Kidney (tissue), 14 donors: ENCODE results near the gene CYSTM1. TPM values are rescaled to one million over a fixed set of nuclear protein-coding genes. Genes with fewer than 3 reads are reported as not detected.

Experiments used
- DNase-seq, 5 donors: peaks; one replicate each; pipeline ENCODE4 v3.0.0-alpha.2; 2013 to 2020
- FAIRE-seq: peaks from 2 replicates; lab custom pipeline; 2012; peaks lifted over from hg19 to GRCh38; lab: Jason Lieb, UNC
- H3K27ac ChIP-seq, 2 donors: one replicate each; pipeline ENCODE4 v1.7.0; 2013; ENCODE audit warnings: low read depth in 2 of 2, low read length in 2 of 2, inconsistent platforms in 1 of 2
- H3K27me3 ChIP-seq: one replicate; pipeline ENCODE4 v1.7.1; 2013; ENCODE audit warnings: low read length, inconsistent platforms; ENCODE audit not compliant: control insufficient read depth, insufficient read depth
- H3K36me3 ChIP-seq, 3 donors: one replicate each; pipeline versions ENCODE4 v1.7.0 to v1.7.1; 2013; ENCODE audit warnings: low read length in 3 of 3, control low read depth in 1 of 3, inconsistent platforms in 1 of 3; ENCODE audit not compliant: insufficient read depth in 3 of 3, control insufficient read depth in 2 of 3
- H3K4me1 ChIP-seq, 3 donors: one replicate each; pipeline versions ENCODE4 v1.7.0 to v1.7.1; 2013; ENCODE audit warnings: low read length in 3 of 3, inconsistent platforms in 1 of 3, low read depth in 1 of 3; ENCODE audit not compliant: control insufficient read depth in 2 of 3, insufficient read depth in 2 of 3
- H3K4me3 ChIP-seq, 3 donors: one replicate each; pipeline versions ENCODE4 v1.7.0 to v1.8.1; 2013; ENCODE audit warnings: low read length in 3 of 3, control low read depth in 1 of 3, inconsistent platforms in 1 of 3
- H3K9ac ChIP-seq, 3 donors: one replicate each; pipeline versions ENCODE4 v1.7.0 to v1.7.1; 2013; ENCODE audit warnings: low read length in 3 of 3, control low read depth in 1 of 3, inconsistent platforms in 1 of 3
- H3K9me3 ChIP-seq, 3 donors: one replicate each; pipeline versions ENCODE4 v1.7.0 to v1.7.1; 2013; ENCODE audit warnings: low read length in 3 of 3, control low read depth in 1 of 3, inconsistent platforms in 1 of 3; ENCODE audit not compliant: control insufficient read depth in 2 of 3, insufficient read depth in 1 of 3
- intact Hi-C: fragments of 100-400 bp; cut with DNase I; formaldehyde crosslinking; loops from one replicate; pipeline ENCODE4 v1.11.1; 2022
- polyA plus RNA-seq: library from polyadenylated mRNA; stranded (reverse); fragments of 350-450 nt; fragmentation: Illumina TruSeq; extraction: RNeasy Lipid Tissue Mini Kit (QIAGEN cat#74804); gene quantifications from one replicate; pipeline ENCODE4 v1.2.3, GENCODE V29; 2014; ENCODE audit warnings: low read depth, low replicate concordance; ENCODE audit not compliant: insufficient read depth
- total RNA-seq: library from RNA; stranded (reverse); fragmentation: NEBNext Ultra II Directional; extraction: Animal tissue kit (Norgen Biotek cat#: 25700); gene quantifications from one replicate; pipeline ENCODE4 v1.2.1, GENCODE V29; 2021
- TF ChIP-seq, protein P1 (sequence below): IDR thresholded peaks from 3 replicates; pipeline ENCODE4 v1.5.1; 2012; ENCODE audit warnings: mild to moderate bottlenecking, moderate library complexity, borderline replicate concordance; ENCODE audit not compliant: insufficient read depth; ENCODE audit errors: extremely low read depth
- donor health status: control.
- donor health status: control.
- donor health status: control.
- donor health status: control.
- donor health status: control.
- donor health status: DM: yes; HTN: yes; CAD: no.
- donor health status: Normal renal cell carcinoma (clear cell type).

Gene CYSTM1
- total and polyA plus RNA-seq, 2 donors from 2014 or later, result 157 to 485 TPM

DNA sequence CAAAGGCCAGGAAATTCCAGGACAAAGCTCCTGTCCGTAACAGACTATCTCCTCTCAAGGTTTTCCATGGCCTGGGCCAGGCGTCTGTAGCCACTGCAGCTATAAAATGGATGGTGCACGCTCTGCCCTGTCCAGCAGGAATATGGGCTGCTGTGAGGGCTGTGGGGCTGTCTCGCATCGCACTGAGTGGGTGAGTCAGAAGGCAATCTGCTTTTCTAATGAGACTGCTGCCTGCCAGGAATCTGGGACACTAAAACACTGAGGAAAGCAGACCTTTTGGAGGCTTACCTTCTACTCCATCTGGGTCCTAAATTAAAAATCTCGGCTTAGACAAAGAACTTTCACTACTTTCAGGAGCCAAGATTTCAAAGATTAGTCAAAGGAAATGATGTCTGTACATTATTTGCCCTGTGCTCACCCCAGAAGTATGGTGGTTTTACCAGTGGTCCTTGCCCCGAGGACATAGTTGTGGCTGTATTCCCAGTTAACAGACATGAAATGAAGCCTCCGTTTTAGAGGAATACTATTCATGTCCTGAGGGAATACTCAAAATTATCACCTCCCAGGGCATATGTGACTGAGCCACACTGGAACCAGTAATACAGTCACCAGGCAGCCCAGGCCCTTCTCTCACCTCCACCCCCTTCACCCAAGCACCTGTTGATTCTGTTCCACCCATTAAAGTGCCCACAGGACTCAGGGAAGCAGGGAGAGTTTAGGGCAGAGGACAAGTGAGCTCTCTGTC is 71.6 kb downstream of the CYSTM1 start:
- H3K27ac ChIP-seq, result peak overlapping the region in 1 of 2 donors; percentile 47
- no peaks in the 10 kb centered on the region for H3K27me3 ChIP-seq
- no peak overlapping the region for H3K9ac ChIP-seq
- FAIRE-seq (no peak), DNase-seq (peak in 1 of 5 donors; percentile 81)
- H3K4me3 ChIP-seq, result no peak overlapping the region
- H3K36me3 ChIP-seq, result peaks cover 2 to 18% (median 5%) of the 10 kb centered on the region in 3 donors
- peaks cover 0 to 23% (median 18%) of the 10 kb centered on the region in 3 donors for H3K4me1 ChIP-seq
- no peaks in the 10 kb centered on the region for H3K9me3 ChIP-seq
- TF ChIP-seq, protein P1, sequence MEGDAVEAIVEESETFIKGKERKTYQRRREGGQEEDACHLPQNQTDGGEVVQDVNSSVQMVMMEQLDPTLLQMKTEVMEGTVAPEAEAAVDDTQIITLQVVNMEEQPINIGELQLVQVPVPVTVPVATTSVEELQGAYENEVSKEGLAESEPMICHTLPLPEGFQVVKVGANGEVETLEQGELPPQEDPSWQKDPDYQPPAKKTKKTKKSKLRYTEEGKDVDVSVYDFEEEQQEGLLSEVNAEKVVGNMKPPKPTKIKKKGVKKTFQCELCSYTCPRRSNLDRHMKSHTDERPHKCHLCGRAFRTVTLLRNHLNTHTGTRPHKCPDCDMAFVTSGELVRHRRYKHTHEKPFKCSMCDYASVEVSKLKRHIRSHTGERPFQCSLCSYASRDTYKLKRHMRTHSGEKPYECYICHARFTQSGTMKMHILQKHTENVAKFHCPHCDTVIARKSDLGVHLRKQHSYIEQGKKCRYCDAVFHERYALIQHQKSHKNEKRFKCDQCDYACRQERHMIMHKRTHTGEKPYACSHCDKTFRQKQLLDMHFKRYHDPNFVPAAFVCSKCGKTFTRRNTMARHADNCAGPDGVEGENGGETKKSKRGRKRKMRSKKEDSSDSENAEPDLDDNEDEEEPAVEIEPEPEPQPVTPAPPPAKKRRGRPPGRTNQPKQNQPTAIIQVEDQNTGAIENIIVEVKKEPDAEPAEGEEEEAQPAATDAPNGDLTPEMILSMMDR, result no peak
- intact Hi-C loops, result loop anchor here (5.0 kb wide), 1 partner anchor 101 kb away; the partner anchor contains the start of gene HBEGF

- Histone ChIP-seq H3K27ac (no peak overlapping the region), H3K4me1 (peaks cover 0 to 6% (median 0%) of the 10 kb centered on the region in 3 donors), H3K9me3 (no peaks in the 10 kb centered on the region), H3K36me3 (peaks cover 2 to 18% (median 5%) of the 10 kb centered on the region in 3 donors), H3K4me3 (no peak overlapping the region), H3K27me3 (no peaks in the 10 kb centered on the region), H3K9ac (no peak overlapping the region)
- TF ChIP-seq, protein P1, result no peak
- intact Hi-C loops, result loop anchor here (5.0 kb wide), 1 partner anchor 99 kb away; the partner anchor contains the start of gene HBEGF
- DNase-seq, result no peak
- no peak for FAIRE-seq
Observed at GRCh38 chr5:140248414-140248813, 73.4 kb downstream of the CYSTM1 start.

DNA sequence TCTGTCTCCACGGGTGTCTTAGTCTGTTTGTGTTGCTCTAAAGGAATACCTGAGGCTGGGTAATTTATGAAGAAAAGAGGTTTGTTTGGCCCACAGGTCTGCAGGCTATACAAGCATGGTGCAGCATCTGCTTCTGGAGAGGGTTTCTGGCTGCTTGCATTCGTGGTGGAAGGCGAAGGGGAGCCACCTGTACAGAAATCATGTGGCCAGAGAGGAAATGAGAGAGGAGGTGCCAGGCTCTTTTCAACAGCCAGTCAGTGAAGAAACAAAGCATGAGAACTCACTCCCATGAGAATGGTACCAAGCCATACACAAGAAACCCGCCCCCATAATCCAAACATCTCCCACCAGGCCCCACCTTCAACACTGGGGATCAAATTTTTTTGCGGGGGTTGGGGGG is 74.5 kb downstream of the CYSTM1 start:
- Histone ChIP-seq H3K4me3 (no peak overlapping the region), H3K27me3 (no peaks in the 10 kb centered on the region), H3K27ac (no peak overlapping the region), H3K4me1 (peaks cover 0 to 4% (median 0%) of the 10 kb centered on the region in 3 donors), H3K36me3 (peaks cover 2 to 12% (median 2%) of the 10 kb centered on the region in 3 donors), H3K9ac (no peak overlapping the region), H3K9me3 (no peaks in the 10 kb centered on the region)
- DNase-seq (no peak), FAIRE-seq (no peak)
- TF ChIP-seq, protein P1, result no peak
- intact Hi-C loops, result loop anchor here (5.0 kb wide), 1 partner anchor 98 kb away; the partner anchor contains the start of gene HBEGF
